ENCODE data around the gene NEK1. TPM values are rescaled to one million over a fixed set of nuclear protein-coding genes. Genes with fewer than 3 reads are reported as not detected.

The NEK1 gene
- polyA plus RNA-seq, 1 donor from 2014 or later, result 17.1 TPM

DNA sequence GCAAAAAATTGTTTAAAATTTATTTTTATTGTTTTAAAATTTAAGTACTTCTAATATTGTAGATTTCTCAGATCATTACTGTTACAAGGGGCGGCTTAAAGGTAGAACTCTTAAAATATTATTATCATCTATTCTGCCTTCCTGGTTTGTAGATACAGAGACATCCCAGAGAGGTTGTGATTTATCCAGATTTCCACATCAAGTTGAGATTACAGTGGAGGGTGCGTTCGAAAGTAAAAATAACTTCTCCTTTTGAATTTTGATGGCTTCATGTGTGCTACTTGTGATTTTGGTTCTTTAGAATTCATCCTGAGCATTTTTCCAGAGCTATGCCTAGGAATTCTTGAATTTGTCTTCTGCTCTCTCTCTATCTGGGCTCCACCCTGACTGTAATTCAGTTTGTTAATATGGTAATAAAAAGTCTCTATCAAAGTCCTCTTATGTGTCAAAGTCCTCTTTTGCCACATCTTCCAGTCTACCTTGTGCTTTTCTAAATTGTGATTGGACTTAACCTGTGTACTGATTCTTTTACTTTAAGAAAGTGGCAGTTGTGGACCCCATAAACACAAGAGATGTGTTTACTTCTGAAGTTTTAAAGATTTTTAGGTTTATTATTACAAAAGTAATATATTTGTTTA, 45.2 kb upstream of the NEK1 start:
- Histone ChIP-seq H3K36me3 (ENCODE audit: insufficient read depth, low read length) (no peaks in the 10 kb centered on the region), H2AFZ (ENCODE audit: low read depth, low read length) (no peak overlapping the region), H3K27me3 (ENCODE audit: insufficient read depth, low read depth, low read length) (no peaks in the 10 kb centered on the region), H3K27ac (ENCODE audit: low read length) (no peak overlapping the region), H3F3A (ENCODE audit: insufficient read depth, low read length, poor library complexity, severe bottlenecking) (no peaks in the 10 kb centered on the region), H3K9ac (ENCODE audit: low read length) (no peak overlapping the region), H3K4me2 (ENCODE audit: low read length) (no peak overlapping the region), H4K20me1 (ENCODE audit: insufficient read depth) (no peaks in the 10 kb centered on the region), H3K9me2 (ENCODE audit: insufficient read depth, low read length) (no peaks in the 10 kb centered on the region), H3K79me2 (replicated peaks; ENCODE audit: insufficient read depth, low read length) (peaks cover 30% of the 10 kb centered on the region), H3K4me3 (ENCODE audit: low read length) (no peak overlapping the region), H3K9me3 (ENCODE audit: low read length) (no peaks in the 10 kb centered on the region)
- TF ChIP-seq TAF1 (IDR thresholded peaks at IDR 0.05; ENCODE audit: low read depth) (no peak), CTCF (IDR thresholded peaks at IDR 0.05; ENCODE audit: poor library complexity, severe bottlenecking) (no peak), EZH2 (IDR thresholded peaks at IDR 0.05; ENCODE audit: borderline replicate concordance, insufficient read depth, low read length, poor library complexity, severe bottlenecking) (no peak), EP300 (conservative IDR thresholded peaks at IDR 0.05; ENCODE audit: poor library complexity, severe bottlenecking) (no peak), MXI1 (conservative IDR thresholded peaks at IDR 0.05; ENCODE audit: poor library complexity, severe bottlenecking) (no peak), RAD21 (conservative IDR thresholded peaks at IDR 0.05) (no peak), SMC3 (conservative IDR thresholded peaks at IDR 0.05; ENCODE audit: poor library complexity) (no peak), POLR2AphosphoS5 (IDR thresholded peaks at IDR 0.05) (no peak), REST (IDR thresholded peaks at IDR 0.05; ENCODE audit: borderline replicate concordance) (no peak)

GRCh38 chr4:169655401-169655800, 43.0 kb upstream of the NEK1 start:
- no peaks in the 10 kb centered on the region for H3F3A ChIP-seq (ENCODE audit: insufficient read depth, low read length, poor library complexity, severe bottlenecking)
- H3K9me2 ChIP-seq (ENCODE audit: insufficient read depth, low read length), result no peaks in the 10 kb centered on the region
- no peak overlapping the region for H3K9ac ChIP-seq (ENCODE audit: low read length)
- no peaks in the 10 kb centered on the region for H4K20me1 ChIP-seq (ENCODE audit: insufficient read depth)
- H3K4me3 ChIP-seq (ENCODE audit: low read length), result no peak overlapping the region
- TF ChIP-seq EZH2 (IDR thresholded peaks at IDR 0.05; ENCODE audit: borderline replicate concordance, insufficient read depth, low read length, poor library complexity, severe bottlenecking), result no peak
- no peak for TF ChIP-seq RAD21 (conservative IDR thresholded peaks at IDR 0.05)
- TF ChIP-seq POLR2AphosphoS5 (IDR thresholded peaks at IDR 0.05), result no peak
- TF ChIP-seq MXI1 (conservative IDR thresholded peaks at IDR 0.05; ENCODE audit: poor library complexity, severe bottlenecking), result no peak
- TF ChIP-seq TAF1 (IDR thresholded peaks at IDR 0.05; ENCODE audit: low read depth), result no peak
- TF ChIP-seq EP300 (conservative IDR thresholded peaks at IDR 0.05; ENCODE audit: poor library complexity, severe bottlenecking), result no peak
- TF ChIP-seq REST (IDR thresholded peaks at IDR 0.05; ENCODE audit: borderline replicate concordance), result no peak
- TF ChIP-seq CTCF (IDR thresholded peaks at IDR 0.05; ENCODE audit: poor library complexity, severe bottlenecking), result no peak
- no peak overlapping the region for H3K4me2 ChIP-seq (ENCODE audit: low read length)
- H2AFZ ChIP-seq (ENCODE audit: low read depth, low read length), result no peak overlapping the region
- no peaks in the 10 kb centered on the region for H3K27me3 ChIP-seq (ENCODE audit: insufficient read depth, low read depth, low read length)
- no peak overlapping the region for H3K27ac ChIP-seq (ENCODE audit: low read length)
- no peaks in the 10 kb centered on the region for H3K36me3 ChIP-seq (ENCODE audit: insufficient read depth, low read length)
- peaks cover 9% of the 10 kb centered on the region for H3K79me2 ChIP-seq (replicated peaks; ENCODE audit: insufficient read depth, low read length)
- no peaks in the 10 kb centered on the region for H3K9me3 ChIP-seq (ENCODE audit: low read length)
